ENCODE results near the gene FXYD7.
A peak's percentile ranks its signal among the peaks of the same experiment; 100 is the strongest.
"Not testable (repeated sequence)": the region's sequence is repeated elsewhere in the genome, so short reads cannot be mapped to it uniquely, and the experiment has no call there.

The FXYD7 gene

DNA sequence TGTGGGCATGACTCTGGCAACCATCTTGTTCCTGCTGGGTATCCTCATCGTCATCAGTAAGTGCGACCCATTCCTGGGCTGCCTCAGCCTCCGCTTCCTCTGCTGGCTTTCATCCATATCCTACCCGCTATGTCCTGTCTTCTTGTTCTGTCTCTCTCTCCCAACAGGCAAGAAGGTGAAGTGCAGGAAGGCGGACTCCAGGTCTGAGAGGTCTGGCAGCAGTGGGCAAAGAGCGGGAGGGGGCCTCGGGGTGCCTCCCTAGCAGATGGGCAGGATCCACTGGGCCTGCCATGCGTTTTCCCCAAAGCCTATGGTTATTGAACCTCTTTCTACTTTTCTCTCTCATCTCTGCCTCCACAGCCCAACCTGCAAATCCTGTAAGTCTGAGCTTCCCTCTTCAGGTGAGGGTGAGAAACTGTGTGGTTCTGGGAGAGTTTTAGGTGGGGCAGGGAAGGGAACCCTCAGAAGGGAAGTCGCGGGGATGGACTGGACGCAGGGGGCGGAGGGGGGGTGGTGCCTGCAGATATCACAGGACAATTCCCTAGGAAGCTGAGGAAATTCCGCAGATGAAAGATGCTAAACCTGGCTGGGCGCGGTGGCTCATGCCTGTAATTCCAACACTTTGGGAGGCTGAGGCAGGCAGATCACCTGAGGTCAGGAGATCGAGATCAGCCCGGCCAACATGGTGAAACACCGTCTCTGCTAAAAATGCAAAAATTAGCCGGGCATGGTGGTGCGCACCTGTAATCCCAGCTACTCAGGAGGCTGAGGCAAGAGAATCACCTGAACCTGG, 8.4 kb downstream of the FXYD7 start:
- no peak overlapping the region for H3K9ac ChIP-seq (ENCODE audit: insufficient read length, low read depth)
- no peak for DNase-seq (ENCODE audit: low read depth, low spot score)
- H3K4me1 ChIP-seq (ENCODE audit: insufficient read depth, insufficient read length): peaks cover 13% of the 10 kb centered on the region
- H3K36me3 ChIP-seq (ENCODE audit: insufficient read depth, insufficient read length, low read length): peaks cover 8% of the 10 kb centered on the region
- TF ChIP-seq YY1 (IDR thresholded peaks at IDR 0.05; ENCODE audit: insufficient read depth, insufficient read length): no peak
- no peak for TF ChIP-seq ZNF274 (IDR thresholded peaks at IDR 0.05; ENCODE audit: low read depth, low read length)
- no peak for TF ChIP-seq SUZ12 (IDR thresholded peaks at IDR 0.05; ENCODE audit: extremely low read depth, insufficient read depth, insufficient read length)
- H3K27me3 ChIP-seq (ENCODE audit: insufficient read depth, insufficient read length): peaks cover 11% of the 10 kb centered on the region
- H3K9me3 ChIP-seq (ENCODE audit: insufficient read depth, low read length): no peaks in the 10 kb centered on the region
- no peak overlapping the region for H3K4me3 ChIP-seq (ENCODE audit: insufficient read length, low read depth)

GRCh38 chr19:35153129-35153522, 10.1 kb downstream of the FXYD7 start:
- H3K4me1 ChIP-seq (ENCODE audit: insufficient read depth, insufficient read length): peaks cover 13% of the 10 kb centered on the region
- not testable (repeated sequence) for DNase-seq (ENCODE audit: low read depth, low spot score); H3K9ac ChIP-seq (ENCODE audit: insufficient read length, low read depth); H3K4me3 ChIP-seq (ENCODE audit: insufficient read length, low read depth); H3K9me3 ChIP-seq (ENCODE audit: insufficient read depth, low read length)
- peaks cover 11% of the 10 kb centered on the region for H3K27me3 ChIP-seq (ENCODE audit: insufficient read depth, insufficient read length)
- H3K36me3 ChIP-seq (ENCODE audit: insufficient read depth, insufficient read length, low read length): peaks cover 24% of the 10 kb centered on the region

DNA sequence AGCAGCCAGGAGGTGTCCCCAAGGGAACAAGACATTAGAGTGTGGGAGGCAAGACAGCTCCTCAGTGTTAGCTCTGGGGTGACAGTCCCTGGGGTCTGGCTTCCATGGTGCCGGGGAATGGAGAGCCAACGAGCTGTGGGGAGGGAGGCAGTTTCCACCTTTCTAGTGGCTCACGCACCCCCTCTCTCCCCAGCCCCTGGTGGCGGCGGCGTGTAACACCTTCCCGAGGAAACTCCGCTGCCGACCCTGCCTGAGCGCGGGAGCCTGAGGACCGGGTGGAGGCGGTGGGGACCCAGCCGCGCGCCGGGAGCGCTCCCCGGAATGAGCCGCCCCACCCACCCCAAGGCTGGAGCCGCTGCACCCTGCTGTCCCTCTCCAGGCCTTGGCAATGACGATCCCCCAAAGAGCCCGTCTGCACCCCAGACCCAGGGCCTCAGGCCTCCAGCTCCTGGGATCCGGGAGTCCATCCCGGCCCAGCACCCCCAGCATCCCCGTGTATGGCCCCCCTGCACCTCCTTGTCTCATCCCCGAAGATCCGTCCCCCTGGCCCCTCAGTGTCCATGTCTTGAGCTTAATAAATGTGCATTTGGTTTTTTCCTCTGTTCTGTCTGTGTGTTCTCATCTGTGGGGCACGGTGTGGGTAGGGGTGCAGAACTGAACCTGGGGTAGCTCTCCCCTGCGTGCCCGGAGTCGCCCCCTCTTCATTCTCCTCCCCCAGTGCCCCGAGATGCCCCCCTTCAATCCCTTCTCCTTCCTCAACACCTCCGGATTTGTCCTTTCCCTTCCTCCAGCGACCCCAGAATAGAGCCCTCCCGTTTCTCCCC, 10.9 kb downstream of the FXYD7 start:
- TF ChIP-seq ZNF274 (IDR thresholded peaks at IDR 0.05; ENCODE audit: low read depth, low read length): no peak
- TF ChIP-seq SUZ12 (IDR thresholded peaks at IDR 0.05; ENCODE audit: extremely low read depth, insufficient read depth, insufficient read length): no peak
- no peak for TF ChIP-seq YY1 (IDR thresholded peaks at IDR 0.05; ENCODE audit: insufficient read depth, insufficient read length)
- Histone ChIP-seq H3K9me3 (ENCODE audit: insufficient read depth, low read length) (no peaks in the 10 kb centered on the region), H3K4me3 (ENCODE audit: insufficient read length, low read depth) (peak overlapping the region; percentile 69), H3K36me3 (ENCODE audit: insufficient read depth, insufficient read length, low read length) (peaks cover 27% of the 10 kb centered on the region), H3K4me1 (ENCODE audit: insufficient read depth, insufficient read length) (peaks cover 13% of the 10 kb centered on the region), H3K27me3 (ENCODE audit: insufficient read depth, insufficient read length) (peaks cover 11% of the 10 kb centered on the region), H3K9ac (ENCODE audit: insufficient read length, low read depth) (peak overlapping the region; percentile 79)
- no peak for DNase-seq (ENCODE audit: low read depth, low spot score)

- H3K36me3 ChIP-seq (ENCODE audit: insufficient read depth, insufficient read length, low read length): peaks cover 34% of the 10 kb centered on the region
- H3K4me3 ChIP-seq (ENCODE audit: insufficient read length, low read depth): peak within 1 kb of the TSS; percentile 69
- peaks cover 13% of the 10 kb centered on the region for H3K4me1 ChIP-seq (ENCODE audit: insufficient read depth, insufficient read length)
- DNase-seq (ENCODE audit: low read depth, low spot score): no peak
- no peak for TF ChIP-seq SUZ12 (IDR thresholded peaks at IDR 0.05; ENCODE audit: extremely low read depth, insufficient read depth, insufficient read length)
- no peak for TF ChIP-seq ZNF274 (IDR thresholded peaks at IDR 0.05; ENCODE audit: low read depth, low read length)
- no peak for TF ChIP-seq YY1 (IDR thresholded peaks at IDR 0.05; ENCODE audit: insufficient read depth, insufficient read length)
- H3K27me3 ChIP-seq (ENCODE audit: insufficient read depth, insufficient read length): peaks cover 11% of the 10 kb centered on the region
- peak within 1 kb of the TSS; percentile 79 for H3K9ac ChIP-seq (ENCODE audit: insufficient read length, low read depth)
- H3K9me3 ChIP-seq (ENCODE audit: insufficient read depth, low read length): no peaks in the 10 kb centered on the region
Measured at GRCh38 chr19:35154525-35155406, 11.7 kb downstream of the FXYD7 start, which contains the start of gene FXYD5. TSS of gene FXYD5 (plus strand) at chr19:35154735. CDS start at chr19:35155551, 816 bp downstream.

GRCh38 chr19:35155441-35155840, 12.4 kb downstream of the FXYD7 start:
- H3K4me1 ChIP-seq (ENCODE audit: insufficient read depth, insufficient read length): peaks cover 13% of the 10 kb centered on the region
- no peak for DNase-seq (ENCODE audit: low read depth, low spot score)
- H3K9me3 ChIP-seq (ENCODE audit: insufficient read depth, low read length): no peaks in the 10 kb centered on the region
- TF ChIP-seq SUZ12 (IDR thresholded peaks at IDR 0.05; ENCODE audit: extremely low read depth, insufficient read depth, insufficient read length) (no peak), ZNF274 (IDR thresholded peaks at IDR 0.05; ENCODE audit: low read depth, low read length) (no peak), YY1 (IDR thresholded peaks at IDR 0.05; ENCODE audit: insufficient read depth, insufficient read length) (no peak)
- peak overlapping the region; percentile 69 for H3K4me3 ChIP-seq (ENCODE audit: insufficient read length, low read depth)
- H3K27me3 ChIP-seq (ENCODE audit: insufficient read depth, insufficient read length): peaks cover 11% of the 10 kb centered on the region
- H3K9ac ChIP-seq (ENCODE audit: insufficient read length, low read depth): peak overlapping the region; percentile 79
- peaks cover 40% of the 10 kb centered on the region for H3K36me3 ChIP-seq (ENCODE audit: insufficient read depth, insufficient read length, low read length)

GRCh38 chr19:35155981-35156672, 13.1 kb downstream of the FXYD7 start:
- Histone ChIP-seq H3K9ac (ENCODE audit: insufficient read length, low read depth) (no peak overlapping the region), H3K36me3 (ENCODE audit: insufficient read depth, insufficient read length, low read length) (peaks cover 47% of the 10 kb centered on the region), H3K4me3 (ENCODE audit: insufficient read length, low read depth) (no peak overlapping the region), H3K27me3 (ENCODE audit: insufficient read depth, insufficient read length) (peaks cover 11% of the 10 kb centered on the region), H3K4me1 (ENCODE audit: insufficient read depth, insufficient read length) (peaks cover 10% of the 10 kb centered on the region), H3K9me3 (ENCODE audit: insufficient read depth, low read length) (peaks cover 4% of the 10 kb centered on the region; the same call in 1 of the 2 replicates)
- DNase-seq (ENCODE audit: low read depth, low spot score): no peak
- no peak for TF ChIP-seq YY1 (IDR thresholded peaks at IDR 0.05; ENCODE audit: insufficient read depth, insufficient read length)
